ENCODE measurements around the gene FTO. TPM values are rescaled to one million over a fixed set of nuclear protein-coding genes. Genes with fewer than 3 reads are reported as not detected.

Gene FTO
- total RNA-seq, 2 donors from 2014 or later = 72.7 to 73.6 TPM

- DNase-seq (ENCODE audit: low spot score) = no peak
- intact Hi-C loops (cut with DNase I) = no loop called here
- no peaks in the 10 kb centered on the region for H3K27me3 ChIP-seq (replicated peaks; ENCODE audit: insufficient read depth)
- H3K4me1 ChIP-seq (replicated peaks) = peaks cover 3% of the 10 kb centered on the region
- TF ChIP-seq POLR2AphosphoS5 (IDR thresholded peaks at IDR 0.05) (no peak), POLR2A (IDR thresholded peaks at IDR 0.05) (no peak), CTCF (IDR thresholded peaks at IDR 0.05) (no peak)
- H3K4me3 ChIP-seq = no peak overlapping the region
- no peak overlapping the region for H3K27ac ChIP-seq
- H3K36me3 ChIP-seq = no peaks in the 10 kb centered on the region
- 73% methylated on average over 8 of the region's 8 CpGs for whole genome bisulfite sequencing
- no peaks in the 10 kb centered on the region for H3K9me3 ChIP-seq
Observed at GRCh38 chr16:53773881-53774280, 69.9 kb downstream of the FTO start.

DNA sequence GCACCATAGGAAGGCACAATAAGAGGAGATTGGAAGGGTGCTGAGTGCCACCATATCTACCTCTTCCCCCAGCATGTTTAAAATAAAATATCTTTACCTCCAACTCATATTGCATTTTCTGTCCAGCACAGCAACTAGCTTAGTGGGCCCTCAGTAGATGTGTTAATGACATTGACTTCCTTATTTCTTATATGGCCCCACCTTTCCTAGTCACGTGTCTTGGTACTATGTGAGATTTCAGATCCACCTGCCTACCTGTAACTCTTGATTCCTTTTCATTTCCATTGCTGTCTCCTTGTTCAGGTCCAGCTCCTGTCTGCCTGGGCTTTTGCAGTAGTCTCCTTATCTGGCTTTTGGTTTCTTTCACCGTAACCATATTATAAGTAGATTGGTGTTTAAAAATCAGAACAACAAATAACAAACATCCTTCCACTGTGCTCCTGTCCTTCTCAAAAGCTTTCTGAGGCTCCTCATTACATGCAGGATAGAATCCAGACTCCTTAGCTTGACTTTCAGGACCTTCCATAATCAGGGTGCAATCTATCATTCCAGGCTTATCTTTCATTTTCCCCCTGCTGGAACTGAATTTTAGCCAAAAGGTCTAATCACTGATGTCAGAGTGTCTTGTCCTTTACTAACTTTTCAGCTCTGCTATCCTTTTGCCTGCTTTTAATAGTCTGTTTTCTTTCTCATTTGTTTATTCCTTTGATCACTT lies 71.3 kb downstream of the FTO start:
- DNase-seq (ENCODE audit: low spot score) = no peak
- 72% methylated on average over 2 of the region's 2 CpGs for WGBS
- no peak overlapping the region for H3K4me3 ChIP-seq
- no peaks in the 10 kb centered on the region for H3K27me3 ChIP-seq (replicated peaks; ENCODE audit: insufficient read depth)
- TF ChIP-seq POLR2A (IDR thresholded peaks at IDR 0.05) (no peak), POLR2AphosphoS5 (IDR thresholded peaks at IDR 0.05) (no peak), CTCF (IDR thresholded peaks at IDR 0.05) (no peak)
- H3K4me1 ChIP-seq (replicated peaks) = peaks cover 3% of the 10 kb centered on the region
- H3K27ac ChIP-seq = peak overlapping the region in 1 of 2 donors; percentile 18
- H3K9me3 ChIP-seq = no peaks in the 10 kb centered on the region
- intact Hi-C loops (cut with DNase I) = no loop called here
- no peaks in the 10 kb centered on the region for H3K36me3 ChIP-seq

- intact Hi-C loops (cut with DNase I) = no loop called here
- H3K4me3 ChIP-seq = no peak overlapping the region
- peak; percentile 70 for TF ChIP-seq POLR2AphosphoS5 (IDR thresholded peaks at IDR 0.05)
- no peak for TF ChIP-seq POLR2A (IDR thresholded peaks at IDR 0.05)
- H3K9me3 ChIP-seq = no peaks in the 10 kb centered on the region
- H3K4me1 ChIP-seq (replicated peaks) = peaks cover 3% of the 10 kb centered on the region
- H3K27ac ChIP-seq = peak overlapping the region in 1 of 2 donors; percentile 18
- no peaks in the 10 kb centered on the region for H3K36me3 ChIP-seq
- WGBS = 37% methylated on average over 7 of the region's 7 CpGs
- DNase-seq (ENCODE audit: low spot score) = peak; percentile 66
- no peaks in the 10 kb centered on the region for H3K27me3 ChIP-seq (replicated peaks; ENCODE audit: insufficient read depth)
Observed at GRCh38 chr16:53775821-53776431, 72.0 kb downstream of the FTO start.

DNA sequence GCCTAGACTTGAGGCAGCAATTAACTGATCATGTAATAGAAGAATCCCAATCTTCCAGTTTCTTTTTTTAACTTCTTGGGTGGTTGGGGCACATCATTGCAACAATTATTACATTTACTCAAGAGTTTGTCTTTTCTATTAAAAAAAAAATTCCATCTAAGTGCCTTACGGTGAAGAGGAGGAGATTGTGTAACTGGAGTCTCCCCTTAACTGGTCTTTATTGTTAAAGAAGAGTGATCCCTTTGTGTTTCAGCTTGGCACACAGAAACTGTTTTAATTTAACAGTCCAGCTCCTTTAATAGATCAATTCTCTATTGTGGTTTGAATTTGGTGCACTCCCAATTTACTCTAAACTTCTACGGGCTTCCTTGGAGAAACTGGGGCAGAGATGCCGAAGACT lies 75.2 kb downstream of the FTO start:
- DNase-seq (ENCODE audit: low spot score) = no peak
- no peaks in the 10 kb centered on the region for H3K36me3 ChIP-seq
- WGBS = 59% methylated on average over 3 of the region's 3 CpGs
- TF ChIP-seq CTCF (IDR thresholded peaks at IDR 0.05) (no peak), POLR2AphosphoS5 (IDR thresholded peaks at IDR 0.05) (no peak), POLR2A (IDR thresholded peaks at IDR 0.05) (no peak)
- H3K27me3 ChIP-seq (replicated peaks; ENCODE audit: insufficient read depth) = no peaks in the 10 kb centered on the region
- intact Hi-C loops (cut with DNase I) = no loop called here
- no peaks in the 10 kb centered on the region for H3K9me3 ChIP-seq
- H3K4me3 ChIP-seq = no peak overlapping the region
- no peak overlapping the region for H3K27ac ChIP-seq
- H3K4me1 ChIP-seq (replicated peaks) = peaks cover 3% of the 10 kb centered on the region

- no peaks in the 10 kb centered on the region for H3K27me3 ChIP-seq (replicated peaks; ENCODE audit: insufficient read depth)
- H3K9me3 ChIP-seq = no peaks in the 10 kb centered on the region
- H3K36me3 ChIP-seq = no peaks in the 10 kb centered on the region
- H3K27ac ChIP-seq = peak overlapping the region in 1 of 2 donors; percentile 27
- H3K4me1 ChIP-seq (replicated peaks) = peaks cover 3% of the 10 kb centered on the region
- peak; percentile 75 for DNase-seq (ENCODE audit: low spot score)
- no peak overlapping the region for H3K4me3 ChIP-seq
- intact Hi-C loops (cut with DNase I) = no loop called here
- TF ChIP-seq POLR2A (IDR thresholded peaks at IDR 0.05) (no peak), POLR2AphosphoS5 (IDR thresholded peaks at IDR 0.05) (peak; percentile 63)
- 51% methylated on average over 3 of the region's 3 CpGs for WGBS
Observed at GRCh38 chr16:53780051-53780450, 76.1 kb downstream of the FTO start.

Measured in prostate gland (tissue), 2 donors.